Medulla oblongata (tissue), 1 donor: Measurements from ENCODE around the gene POLR3F.
"Not testable (repeated sequence)": the region's sequence is repeated elsewhere in the genome, so short reads cannot be mapped to it uniquely, and the experiment has no call there.

Source experiments
- DNase-seq: peaks from one replicate; pipeline ENCODE4 v3.0.0-alpha.2; 2015; ENCODE audit errors: extremely low spot score

POLR3F gene

DNA sequence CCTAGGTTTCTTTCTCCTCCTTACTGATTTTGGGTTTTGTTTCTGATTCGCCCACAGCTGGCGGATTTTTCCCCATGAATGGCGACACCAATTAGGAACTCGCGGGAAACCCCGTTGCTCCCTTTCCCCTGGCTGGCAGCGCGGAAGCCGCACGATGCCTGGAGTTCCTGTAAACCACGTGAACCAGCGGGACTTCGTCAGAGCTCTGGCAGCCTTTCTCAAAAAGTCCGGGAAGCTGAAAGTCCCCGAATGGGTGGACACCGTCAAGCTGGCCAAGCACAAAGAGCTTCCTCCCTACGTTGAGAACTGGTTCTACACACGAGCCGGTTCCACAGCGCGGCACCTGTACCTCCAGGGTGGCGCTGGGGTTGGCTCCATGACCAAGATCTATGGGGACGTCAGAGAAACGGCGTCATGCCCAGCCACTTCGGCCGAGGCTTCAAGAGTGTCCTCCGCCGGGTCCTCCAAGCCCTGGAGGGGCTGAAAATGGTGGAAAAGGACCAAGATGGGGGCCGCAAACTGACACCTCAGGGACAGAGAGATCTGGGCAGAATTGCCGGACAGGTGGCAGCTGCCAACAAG is 37.4 kb downstream of the POLR3F start:
- peak; percentile 45 for DNase-seq

DNA sequence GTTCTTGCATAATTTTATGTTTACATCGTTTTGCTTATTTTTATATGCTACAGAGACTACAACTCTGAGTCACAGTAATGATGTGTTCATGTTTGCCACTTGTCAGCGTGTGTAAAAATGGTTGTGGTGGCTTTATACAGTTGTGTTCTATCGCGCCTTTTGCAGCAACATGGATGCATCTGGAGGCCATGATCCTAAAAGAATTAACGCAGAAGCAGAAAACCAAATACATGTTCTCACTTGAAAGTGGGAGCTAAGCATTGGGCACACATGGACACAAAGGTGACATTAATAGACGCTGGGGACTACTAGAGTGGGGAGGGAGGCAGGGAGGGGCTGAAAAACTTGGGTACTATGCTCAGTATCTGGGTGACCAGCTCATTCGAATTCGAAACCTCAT is 39.6 kb downstream of the POLR3F start:
- no peak for DNase-seq

GRCh38 chr20:18507218-18508191 is 40.3 kb downstream of the POLR3F start, which contains the start of gene SEC23B:
SEC23B (plus strand) TSS chr20:18507940; CDS start chr20:18510836, 2,896 bp downstream.
- DNase-seq = peak; percentile 99

DNA sequence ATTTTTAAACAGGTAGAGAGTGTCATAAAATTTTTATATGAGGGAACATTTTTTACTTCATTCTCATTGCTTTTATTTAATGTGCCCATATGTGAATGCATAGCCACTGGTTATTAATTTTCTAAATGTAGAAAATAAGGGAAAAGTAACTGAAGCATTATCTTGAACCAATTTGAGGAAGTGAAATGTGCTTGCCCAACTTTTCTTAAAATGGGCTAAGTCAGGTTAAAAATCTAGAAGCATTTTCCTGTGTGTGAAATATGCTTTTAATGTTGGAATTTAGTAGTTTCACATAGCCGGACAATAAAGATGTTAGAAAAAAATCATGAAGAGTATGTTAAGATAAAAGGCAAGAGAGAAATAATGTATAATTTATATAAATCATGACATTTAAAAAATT is 44.4 kb downstream of the POLR3F start:
- DNase-seq = no peak

DNA sequence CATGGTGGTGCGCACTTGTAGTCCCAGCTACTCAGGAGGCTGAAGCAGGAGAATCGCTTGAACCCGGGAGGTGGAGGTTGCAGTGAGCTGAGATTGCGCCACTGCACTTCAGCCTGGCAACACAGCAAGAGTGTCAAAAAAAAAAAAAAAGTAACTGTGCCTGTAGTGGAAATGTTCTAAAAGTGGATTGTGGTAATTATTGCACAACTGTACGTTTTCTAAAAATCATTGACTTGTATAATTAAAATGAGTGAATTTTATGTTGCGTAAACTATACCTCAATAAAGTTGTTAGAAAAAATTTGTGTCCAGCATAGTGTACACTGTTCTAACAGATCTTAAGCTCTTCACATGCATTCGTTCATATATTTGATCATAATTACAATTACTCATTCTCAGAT is 46.0 kb downstream of the POLR3F start:
- DNase-seq = no peak

DNA sequence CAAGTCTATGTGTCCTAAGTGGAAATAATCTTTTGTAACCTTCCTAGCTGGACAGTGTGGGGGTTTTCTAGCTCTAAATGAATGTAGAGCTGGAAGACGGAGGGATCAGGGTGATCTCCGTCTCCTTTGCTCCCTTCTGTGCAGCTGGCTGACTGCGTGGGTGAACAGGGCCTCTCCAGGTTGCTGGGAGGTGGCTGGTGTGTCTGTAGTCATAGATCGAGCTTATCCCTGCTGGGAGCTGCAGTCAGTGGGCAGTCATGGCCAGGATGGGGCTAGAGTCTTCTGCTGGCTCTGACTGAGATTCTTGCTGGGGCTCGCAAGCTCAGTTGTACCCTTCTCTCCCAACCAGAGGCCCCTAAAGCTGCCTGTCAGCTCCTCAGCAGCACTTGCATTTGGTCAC is 46.9 kb downstream of the POLR3F start:
- DNase-seq = no peak

GRCh38 chr20:18515973-18516372 is 48.8 kb downstream of the POLR3F start:
- DNase-seq = no peak

- DNase-seq = not testable (repeated sequence)
These were observed 54.9 kb downstream of the POLR3F start for GRCh38 chr20:18522066-18522465.

DNA sequence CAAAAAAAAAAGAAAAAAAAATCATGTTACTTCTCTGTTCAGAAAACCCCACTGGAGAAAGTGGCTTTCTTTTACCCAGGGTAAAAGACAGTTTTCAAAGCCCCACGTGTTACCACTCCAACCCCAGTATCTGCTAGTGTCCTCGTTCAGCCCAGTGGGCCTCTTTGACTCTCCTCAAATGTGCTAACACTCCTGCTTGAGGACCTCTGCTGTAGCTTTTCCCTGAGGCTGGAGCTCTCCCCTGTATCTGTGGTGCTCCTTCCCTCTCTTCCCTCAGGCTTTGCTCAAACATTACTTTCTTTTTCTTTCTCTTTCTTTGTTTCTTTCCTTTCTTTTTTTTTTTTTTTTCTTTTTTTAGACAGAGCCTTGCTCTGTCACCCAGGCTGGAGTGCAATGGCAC is 55.9 kb downstream of the POLR3F start:
- no peak for DNase-seq

DNA sequence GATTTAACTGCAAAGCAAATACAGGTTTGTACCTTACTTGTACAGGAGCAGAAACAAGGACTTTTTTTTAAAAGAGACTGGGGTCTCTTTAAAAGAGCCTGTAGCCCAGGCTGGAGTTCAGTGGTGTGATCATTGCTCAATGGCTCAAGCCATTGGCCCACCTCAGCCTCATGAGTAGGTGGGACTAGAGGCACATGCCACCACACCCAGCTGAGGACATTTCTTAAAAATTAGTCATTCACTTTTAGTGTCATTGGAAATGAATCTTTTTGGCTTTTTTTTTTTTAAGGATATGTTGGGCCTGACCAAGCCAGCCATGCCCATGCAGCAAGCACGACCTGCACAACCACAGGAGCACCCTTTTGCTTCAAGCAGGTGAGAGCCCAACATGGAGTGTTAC is 57.5 kb downstream of the POLR3F start:
- no peak for DNase-seq

GRCh38 chr20:18526761-18527160 is 59.6 kb downstream of the POLR3F start:
- not testable (repeated sequence) for DNase-seq

GRCh38 chr20:18527339-18527738 is 60.1 kb downstream of the POLR3F start:
- no peak for DNase-seq

GRCh38 chr20:18527836-18528235 is 60.6 kb downstream of the POLR3F start:
- no peak for DNase-seq

GRCh38 chr20:18529041-18529440 is 61.9 kb downstream of the POLR3F start:
- no peak for DNase-seq

DNA sequence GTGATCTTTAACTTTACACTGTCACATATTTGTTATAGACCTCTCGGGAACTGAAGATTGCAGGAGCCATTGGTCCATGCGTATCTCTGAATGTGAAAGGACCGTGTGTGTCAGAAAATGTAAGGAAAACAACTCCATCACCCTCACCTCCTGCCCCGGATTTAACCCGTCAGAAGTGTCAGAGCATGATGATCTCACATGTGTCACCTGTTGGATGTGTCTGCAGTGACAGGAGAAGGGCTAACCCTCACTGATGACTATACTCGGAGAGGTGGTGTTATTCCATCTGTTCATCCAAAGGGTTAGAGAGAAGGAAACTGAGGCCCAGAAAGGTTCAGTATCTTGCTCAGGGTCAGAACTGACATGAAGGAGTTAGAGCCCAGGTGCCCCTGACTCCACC is 65.4 kb downstream of the POLR3F start:
- no peak for DNase-seq

DNA sequence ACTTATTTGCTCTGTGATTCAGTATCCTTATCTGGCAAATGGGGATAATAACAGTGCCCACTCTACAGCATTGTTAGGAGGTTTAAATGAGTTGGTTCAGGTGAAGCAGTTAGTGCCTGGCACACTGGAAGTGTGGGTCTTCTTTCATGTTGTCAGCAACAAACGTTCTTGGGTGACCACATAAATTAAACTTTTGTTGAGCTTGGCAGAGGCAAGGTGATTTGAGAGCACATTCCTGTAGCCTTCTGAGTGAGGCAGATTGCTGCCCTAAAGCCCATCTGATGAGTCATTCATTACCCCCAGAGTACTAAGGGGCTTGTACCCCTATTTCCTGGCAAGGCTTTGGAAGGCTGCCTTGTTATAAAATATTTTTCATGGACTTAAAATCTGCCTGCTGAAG is 66.3 kb downstream of the POLR3F start:
- no peak for DNase-seq

DNA sequence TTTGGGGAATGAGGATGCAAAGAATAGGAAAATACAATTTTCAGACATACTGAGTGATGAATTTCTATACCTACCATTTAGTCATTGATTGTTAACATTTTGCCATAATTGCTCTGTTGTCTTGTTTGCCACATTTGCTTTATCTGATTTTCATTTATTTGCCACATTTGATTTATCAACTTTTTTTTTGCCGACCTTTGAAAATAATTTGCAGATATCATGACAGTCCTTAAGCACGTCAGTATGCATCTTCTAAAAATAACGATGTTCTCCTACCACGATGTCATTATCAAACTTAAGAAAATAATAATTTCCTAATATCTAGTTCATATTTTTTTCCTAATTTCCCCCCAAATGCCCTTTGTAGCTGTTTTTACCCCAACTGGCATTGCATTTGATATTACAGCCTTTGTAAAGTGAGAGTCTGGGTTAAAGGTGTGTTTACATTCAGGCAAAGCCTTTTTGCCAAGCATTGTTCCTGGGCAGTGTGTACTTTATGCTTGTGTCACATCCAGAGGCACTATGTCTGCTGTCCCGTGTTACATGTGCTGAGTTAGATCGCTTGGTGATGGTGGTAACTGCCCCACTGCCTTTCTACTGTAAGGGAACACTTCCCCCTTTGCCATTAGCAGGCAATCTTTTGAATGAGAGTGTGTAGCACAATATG is 66.9 kb downstream of the POLR3F start:
- no peak for DNase-seq
